ENCODE data around the gene CMTM8. TPM values are rescaled to one million over a fixed set of nuclear protein-coding genes. Genes with fewer than 3 reads are reported as not detected.

CMTM8 gene
- total and polyA plus RNA-seq, 2 of the 8 experiments (the other 6 are each of a cell fraction or from before 2014, with no cell fraction given) = 10.5 to 22.4 TPM

GRCh38 chr3:32310918-32311839 is 72.7 kb downstream of the CMTM8 start (continued):
- no peak for TF ChIP-seq USF2 (IDR thresholded peaks at IDR 0.05; ENCODE audit: low read length)
- no peak for TF ChIP-seq CTBP2 (IDR thresholded peaks at IDR 0.05; ENCODE audit: borderline replicate concordance, insufficient read depth, insufficient read length, low read length)
- TF ChIP-seq TAF7 (optimal IDR thresholded peaks at IDR 0.05; ENCODE audit: borderline replicate concordance, low read depth, low read length) = no peak
